ENCODE data around the gene CHSY1. TPM values are rescaled to one million over a fixed set of nuclear protein-coding genes. Genes with fewer than 3 reads are reported as not detected.

The CHSY1 gene
- total and polyA plus RNA-seq, 10 of the 15 experiments (the other 5 are each of a cell fraction or from before 2014, with no cell fraction given), result 1.4 to 31.2 (median 10.5) TPM

DNA sequence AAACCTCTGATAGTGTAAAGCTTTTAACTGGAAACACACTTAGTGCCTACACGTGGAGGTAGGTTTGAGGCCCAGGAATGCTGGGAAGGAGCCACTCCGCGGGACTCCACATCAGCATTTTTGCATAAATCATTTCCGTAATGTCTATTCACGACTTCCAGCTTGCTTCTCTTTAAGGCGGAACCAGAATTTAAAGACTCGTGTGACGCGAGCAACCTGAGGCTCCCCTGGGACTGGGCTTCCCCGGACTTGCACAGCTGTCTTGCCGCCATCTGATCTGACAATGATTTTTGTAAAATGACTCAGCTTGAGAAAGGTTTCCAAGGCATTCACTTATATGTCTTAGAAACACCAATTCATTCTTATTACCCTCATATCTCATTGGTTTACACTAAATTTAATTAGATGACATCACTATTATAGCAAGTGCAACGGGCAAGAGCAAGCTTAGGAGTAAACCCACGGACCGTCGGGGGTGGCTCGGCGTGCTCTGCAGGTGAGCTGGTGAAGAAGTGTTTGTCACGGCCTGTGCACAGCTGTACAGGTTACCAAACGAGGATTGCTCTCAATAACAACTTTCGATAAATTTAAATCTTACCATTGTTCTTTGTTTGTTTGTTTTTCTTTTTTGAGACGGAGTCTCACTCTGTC lies 95.2 kb downstream of the CHSY1 start (continued):
- peak; percentile 66; the same call in 1 of the 2 replicates for TF ChIP-seq TBL1XR1 (IDR thresholded peaks at IDR 0.05; ENCODE audit: low read depth, low read length)
- TF ChIP-seq SPI1 (IDR thresholded peaks at IDR 0.05; ENCODE audit: borderline replicate concordance, insufficient read depth, low read depth, low read length), result no peak
- peak; percentile 70 to 77; a peak in 3 of 4 replicates for TF ChIP-seq BHLHE40 (IDR thresholded peaks at IDR 0.05; ENCODE audit: borderline replicate concordance in 1 of 2, low read depth in 2 of 2, low read length in 1 of 2)
- TF ChIP-seq E2F8 (IDR thresholded peaks at IDR 0.05; ENCODE audit: low read depth, partially characterized antibody), result peak; percentile 63
- peak; percentile 72 for TF ChIP-seq JUND (IDR thresholded peaks at IDR 0.05; ENCODE audit: low read depth, low read length)
- TF ChIP-seq YY1 (IDR thresholded peaks at IDR 0.05; ENCODE audit: low read depth, low read length), result peak; percentile 73
- peak; percentile 86; the same call in 1 of the 2 replicates for TF ChIP-seq TCF3 (IDR thresholded peaks at IDR 0.05; ENCODE audit: borderline replicate concordance, insufficient read depth, low read depth, low read length)
- TF ChIP-seq, protein P1, sequence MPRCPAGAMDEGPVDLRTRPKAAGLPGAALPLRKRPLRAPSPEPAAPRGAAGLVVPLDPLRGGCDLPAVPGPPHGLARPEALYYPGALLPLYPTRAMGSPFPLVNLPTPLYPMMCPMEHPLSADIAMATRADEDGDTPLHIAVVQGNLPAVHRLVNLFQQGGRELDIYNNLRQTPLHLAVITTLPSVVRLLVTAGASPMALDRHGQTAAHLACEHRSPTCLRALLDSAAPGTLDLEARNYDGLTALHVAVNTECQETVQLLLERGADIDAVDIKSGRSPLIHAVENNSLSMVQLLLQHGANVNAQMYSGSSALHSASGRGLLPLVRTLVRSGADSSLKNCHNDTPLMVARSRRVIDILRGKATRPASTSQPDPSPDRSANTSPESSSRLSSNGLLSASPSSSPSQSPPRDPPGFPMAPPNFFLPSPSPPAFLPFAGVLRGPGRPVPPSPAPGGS (IDR thresholded peaks at IDR 0.05; ENCODE audit: borderline replicate concordance, insufficient read depth, low read depth, low read length, poor library complexity, severe bottlenecking), result peak; percentile 64
- TF ChIP-seq TCF12 (IDR thresholded peaks at IDR 0.05; ENCODE audit: low read depth, low read length), result peak; percentile 95
- TF ChIP-seq BCL11A (IDR thresholded peaks at IDR 0.05; ENCODE audit: low read depth, low read length), result 0 out of 2 replicates have a peak, but pooled peaks have one; percentile 73
- TF ChIP-seq, protein P2, sequence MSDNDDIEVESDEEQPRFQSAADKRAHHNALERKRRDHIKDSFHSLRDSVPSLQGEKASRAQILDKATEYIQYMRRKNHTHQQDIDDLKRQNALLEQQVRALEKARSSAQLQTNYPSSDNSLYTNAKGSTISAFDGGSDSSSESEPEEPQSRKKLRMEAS (IDR thresholded peaks at IDR 0.05; ENCODE audit: low read depth, low read length), result no peak
- TF ChIP-seq MTA2 (IDR thresholded peaks at IDR 0.05; ENCODE audit: low read depth), result peak; percentile 68
- no peak for TF ChIP-seq ZNF274 (IDR thresholded peaks at IDR 0.05; ENCODE audit: insufficient read depth, insufficient read length)
- TF ChIP-seq CEBPB (IDR thresholded peaks at IDR 0.05; ENCODE audit: borderline replicate concordance in 1 of 2, low read depth in 2 of 2, low read length in 2 of 2), result 0 out of 4 replicates have a peak, but pooled peaks of 1 of the 2 experiments have one; percentile 50
- TF ChIP-seq JUNB (IDR thresholded peaks at IDR 0.05), result peak; percentile 87
- TF ChIP-seq REST (IDR thresholded peaks at IDR 0.05; ENCODE audit: low read depth, low read length), result no peak
- TF ChIP-seq IRF4 (IDR thresholded peaks at IDR 0.05; ENCODE audit: low read depth, low read length), result peak; percentile 70; the same call in 1 of the 2 replicates
- TF ChIP-seq CBX5 (IDR thresholded peaks at IDR 0.05; ENCODE audit: low read depth), result peak; percentile 49; the same call in 1 of the 2 replicates
- peak; percentile 95 for TF ChIP-seq POU2F2 (IDR thresholded peaks at IDR 0.05; ENCODE audit: borderline replicate concordance, low read depth, low read length)
- TF ChIP-seq EGR1 (IDR thresholded peaks at IDR 0.05; ENCODE audit: borderline replicate concordance in 1 of 2, low read depth in 2 of 2, low read length in 2 of 2), result 0 out of 3 replicates have a peak, but pooled peaks of 1 of the 2 experiments have one; percentile 4

All from GM12878 (cell line).